HL-60 (cell line): ENCODE results near the gene IL22RA2.

ENCODE experiments used
- DNase-seq, 2 experiments: peaks; one replicate each; pipeline ENCODE4 v3.0.0-alpha.2; 2010 to 2020; ENCODE audit warnings: low read depth in 1 of 2, low spot score in 1 of 2
- H3K27ac ChIP-seq: fragments of 250-450 bp; sonication (Bioruptor Pico); replicated peaks from 2 replicates; pipeline ENCODE4 v1.5.1; 2020; ENCODE audit warnings: mild to moderate bottlenecking, moderate library complexity
- H3K27me3 ChIP-seq: fragments of 250-450 bp; sonication (Bioruptor Pico); 2 replicates; pipeline ENCODE4 v1.5.1; 2021; ENCODE audit warnings: mild to moderate bottlenecking, moderate library complexity; ENCODE audit not compliant: insufficient read depth, poor library complexity, severe bottlenecking
- H3K4me3 ChIP-seq: replicated peaks from 2 replicates; pipeline ENCODE4 v1.5.1; 2011; ENCODE audit warnings: mild to moderate bottlenecking, control low read depth, low read length; ENCODE audit not compliant: insufficient read depth
- GABPA ChIP-seq: IDR thresholded peaks from 2 replicates; pipeline ENCODE4 v1.6.1; 2012; ENCODE audit warnings: low read depth
- POLR2AphosphoS5 ChIP-seq: IDR thresholded peaks from 2 replicates; pipeline ENCODE4 v1.6.1; 2012; ENCODE audit warnings: low read depth
- SPI1 ChIP-seq: IDR thresholded peaks from 2 replicates; pipeline ENCODE4 v1.6.1; 2012; ENCODE audit warnings: low read depth, mild to moderate bottlenecking, borderline replicate concordance
- TF ChIP-seq, protein P1 (sequence below): IDR thresholded peaks from one replicate; pipeline ENCODE4 v1.5.1; 2011; ENCODE audit warnings: low read length, control low read depth, inconsistent platforms; ENCODE audit not compliant: insufficient read depth
- TF ChIP-seq, protein P2 (sequence below): IDR thresholded peaks from 2 replicates; pipeline ENCODE4 v1.6.1; 2012; ENCODE audit warnings: low read depth; ENCODE audit not compliant: insufficient replicate concordance

The IL22RA2 gene

DNA sequence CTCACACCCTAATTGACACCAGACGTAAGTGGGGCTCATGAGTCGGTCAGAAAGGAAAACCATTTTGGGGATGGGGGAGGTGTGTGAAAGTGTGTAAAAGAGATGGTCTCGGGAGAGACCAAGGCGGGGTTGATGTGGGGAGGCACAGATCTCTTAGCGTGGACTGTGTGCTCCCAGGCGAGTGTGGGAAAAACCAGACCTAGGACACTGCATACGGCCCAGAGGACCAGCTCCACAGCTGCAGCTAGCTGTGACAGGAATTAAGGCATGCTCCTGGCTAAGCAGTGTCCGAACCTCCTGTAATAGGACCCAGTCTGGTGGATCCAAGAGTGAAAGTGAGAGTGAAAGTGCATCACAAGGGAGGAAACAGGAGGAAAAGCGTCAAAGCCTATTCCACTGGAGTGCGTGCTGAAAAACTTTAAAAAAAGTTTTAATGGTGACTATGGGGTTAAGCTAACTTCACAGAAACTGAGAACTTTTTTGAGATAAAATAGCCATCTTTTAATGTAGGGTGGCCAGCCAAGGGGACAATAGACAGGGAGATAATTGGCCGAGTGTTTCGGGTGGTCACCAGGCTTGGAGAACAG, 9.6 kb downstream of the IL22RA2 start:
- TF ChIP-seq POLR2AphosphoS5 (no peak), SPI1 (no peak), GABPA (no peak)
- TF ChIP-seq, protein P1, sequence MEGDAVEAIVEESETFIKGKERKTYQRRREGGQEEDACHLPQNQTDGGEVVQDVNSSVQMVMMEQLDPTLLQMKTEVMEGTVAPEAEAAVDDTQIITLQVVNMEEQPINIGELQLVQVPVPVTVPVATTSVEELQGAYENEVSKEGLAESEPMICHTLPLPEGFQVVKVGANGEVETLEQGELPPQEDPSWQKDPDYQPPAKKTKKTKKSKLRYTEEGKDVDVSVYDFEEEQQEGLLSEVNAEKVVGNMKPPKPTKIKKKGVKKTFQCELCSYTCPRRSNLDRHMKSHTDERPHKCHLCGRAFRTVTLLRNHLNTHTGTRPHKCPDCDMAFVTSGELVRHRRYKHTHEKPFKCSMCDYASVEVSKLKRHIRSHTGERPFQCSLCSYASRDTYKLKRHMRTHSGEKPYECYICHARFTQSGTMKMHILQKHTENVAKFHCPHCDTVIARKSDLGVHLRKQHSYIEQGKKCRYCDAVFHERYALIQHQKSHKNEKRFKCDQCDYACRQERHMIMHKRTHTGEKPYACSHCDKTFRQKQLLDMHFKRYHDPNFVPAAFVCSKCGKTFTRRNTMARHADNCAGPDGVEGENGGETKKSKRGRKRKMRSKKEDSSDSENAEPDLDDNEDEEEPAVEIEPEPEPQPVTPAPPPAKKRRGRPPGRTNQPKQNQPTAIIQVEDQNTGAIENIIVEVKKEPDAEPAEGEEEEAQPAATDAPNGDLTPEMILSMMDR: no peak
- TF ChIP-seq, protein P2, sequence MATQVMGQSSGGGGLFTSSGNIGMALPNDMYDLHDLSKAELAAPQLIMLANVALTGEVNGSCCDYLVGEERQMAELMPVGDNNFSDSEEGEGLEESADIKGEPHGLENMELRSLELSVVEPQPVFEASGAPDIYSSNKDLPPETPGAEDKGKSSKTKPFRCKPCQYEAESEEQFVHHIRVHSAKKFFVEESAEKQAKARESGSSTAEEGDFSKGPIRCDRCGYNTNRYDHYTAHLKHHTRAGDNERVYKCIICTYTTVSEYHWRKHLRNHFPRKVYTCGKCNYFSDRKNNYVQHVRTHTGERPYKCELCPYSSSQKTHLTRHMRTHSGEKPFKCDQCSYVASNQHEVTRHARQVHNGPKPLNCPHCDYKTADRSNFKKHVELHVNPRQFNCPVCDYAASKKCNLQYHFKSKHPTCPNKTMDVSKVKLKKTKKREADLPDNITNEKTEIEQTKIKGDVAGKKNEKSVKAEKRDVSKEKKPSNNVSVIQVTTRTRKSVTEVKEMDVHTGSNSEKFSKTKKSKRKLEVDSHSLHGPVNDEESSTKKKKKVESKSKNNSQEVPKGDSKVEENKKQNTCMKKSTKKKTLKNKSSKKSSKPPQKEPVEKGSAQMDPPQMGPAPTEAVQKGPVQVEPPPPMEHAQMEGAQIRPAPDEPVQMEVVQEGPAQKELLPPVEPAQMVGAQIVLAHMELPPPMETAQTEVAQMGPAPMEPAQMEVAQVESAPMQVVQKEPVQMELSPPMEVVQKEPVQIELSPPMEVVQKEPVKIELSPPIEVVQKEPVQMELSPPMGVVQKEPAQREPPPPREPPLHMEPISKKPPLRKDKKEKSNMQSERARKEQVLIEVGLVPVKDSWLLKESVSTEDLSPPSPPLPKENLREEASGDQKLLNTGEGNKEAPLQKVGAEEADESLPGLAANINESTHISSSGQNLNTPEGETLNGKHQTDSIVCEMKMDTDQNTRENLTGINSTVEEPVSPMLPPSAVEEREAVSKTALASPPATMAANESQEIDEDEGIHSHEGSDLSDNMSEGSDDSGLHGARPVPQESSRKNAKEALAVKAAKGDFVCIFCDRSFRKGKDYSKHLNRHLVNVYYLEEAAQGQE: no peak
- no peak overlapping the region for H3K4me3 ChIP-seq
- no peaks in the 10 kb centered on the region for H3K27me3 ChIP-seq
- DNase-seq: no peak
- no peak overlapping the region for H3K27ac ChIP-seq

DNA sequence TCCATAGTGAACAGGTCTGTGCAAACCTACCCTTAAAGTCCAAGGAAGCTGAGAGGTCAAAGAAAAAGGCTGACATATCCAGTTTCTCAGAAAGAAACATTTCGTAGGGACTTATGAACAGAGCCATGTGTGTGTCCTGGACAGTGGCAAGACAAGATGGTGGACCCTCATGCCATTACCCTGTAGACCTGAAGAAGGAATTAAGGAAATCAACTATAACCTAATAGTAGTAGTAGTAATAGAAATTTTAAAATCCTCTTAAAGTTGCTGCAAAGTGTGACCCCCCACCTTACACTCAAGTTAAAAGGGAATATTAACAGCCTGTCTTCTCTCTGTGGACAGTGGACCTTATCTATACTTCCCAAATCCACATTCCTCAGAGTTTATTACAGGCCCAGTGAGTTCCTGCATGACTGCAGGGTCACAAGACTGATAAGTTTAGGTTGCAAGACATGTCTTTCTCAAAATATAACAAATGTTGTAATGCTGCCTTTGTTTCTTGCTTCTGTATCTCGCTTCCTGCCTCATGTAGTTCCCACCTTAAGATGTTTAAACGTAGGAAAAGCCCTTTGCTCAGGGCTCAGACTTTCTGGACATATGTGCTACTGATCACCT, 10.6 kb downstream of the IL22RA2 start:
- Histone ChIP-seq H3K4me3 (no peak overlapping the region), H3K27ac (no peak overlapping the region)

DNA sequence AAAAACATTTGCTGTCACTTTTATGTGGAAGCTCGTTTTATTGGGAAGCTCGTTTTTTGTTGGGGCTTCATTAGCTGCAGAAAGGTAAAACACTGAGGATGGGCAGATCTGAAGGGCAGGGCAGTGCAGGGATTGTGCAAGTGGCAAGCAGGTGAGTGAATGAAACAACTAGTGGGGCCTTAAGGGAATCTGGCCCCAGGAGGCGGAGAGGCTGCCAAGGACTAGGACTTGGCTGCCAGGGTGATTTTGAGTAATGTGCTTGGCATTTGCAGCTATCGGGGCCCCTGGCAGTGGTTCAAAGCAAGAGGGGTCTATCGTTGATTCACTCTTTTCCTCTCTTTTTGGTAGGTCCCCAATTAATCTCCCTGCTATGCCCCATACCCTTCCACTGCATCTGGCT, 11.5 kb downstream of the IL22RA2 start:
- no peak for TF ChIP-seq GABPA
- no peak for TF ChIP-seq SPI1
- TF ChIP-seq, protein P2: no peak
- no peak for TF ChIP-seq POLR2AphosphoS5
- TF ChIP-seq, protein P1: no peak
- DNase-seq: no peak
- Histone ChIP-seq H3K27ac (no peak overlapping the region), H3K4me3 (no peak overlapping the region), H3K27me3 (no peaks in the 10 kb centered on the region)

More for the DNA sequence above, 10.6 kb downstream of the IL22RA2 start:
- no peaks in the 10 kb centered on the region for H3K27me3 ChIP-seq
- no peak for DNase-seq
- TF ChIP-seq POLR2AphosphoS5 (no peak), GABPA (no peak), SPI1 (no peak)
- TF ChIP-seq, protein P1: no peak
- TF ChIP-seq, protein P2: no peak
